ENCODE measurements around the gene TEX19.

Gene TEX19

GRCh38 chr17:82331345-82331939 lies 27.6 kb upstream of the TEX19 start:
- no peak for DNase-seq (ENCODE audit: low read depth)
- H3K4me3 ChIP-seq (ENCODE audit: low read depth, low read length) = no peak overlapping the region
- no peak for TF ChIP-seq CTCF (IDR thresholded peaks at IDR 0.05; ENCODE audit: low read depth, low read length, missing control alignments)
- in situ Hi-C loops (cut with HindIII; ENCODE audit: low sequenced_read_pairs) = no loop called here

GRCh38 chr17:82332669-82333278 lies 26.3 kb upstream of the TEX19 start:
- peak overlapping the region; percentile 44 for H3K4me3 ChIP-seq (ENCODE audit: low read depth, low read length)
- peak; percentile 45 for DNase-seq (ENCODE audit: low read depth)
- in situ Hi-C loops (cut with HindIII; ENCODE audit: low sequenced_read_pairs) = no loop called here
- TF ChIP-seq CTCF (IDR thresholded peaks at IDR 0.05; ENCODE audit: low read depth, low read length, missing control alignments) = no peak

GRCh38 chr17:82333279-82334171 lies 25.5 kb upstream of the TEX19 start, which contains the start of gene SECTM1:
SECTM1 (minus strand) TSS chr17:82333766; CDS start chr17:82327240, 6,526 bp downstream.
- no peak for TF ChIP-seq CTCF (IDR thresholded peaks at IDR 0.05; ENCODE audit: low read depth, low read length, missing control alignments)
- no peak for DNase-seq (ENCODE audit: low read depth)
- in situ Hi-C loops (cut with HindIII; ENCODE audit: low sequenced_read_pairs) = no loop called here

GRCh38 chr17:82334204-82334621 lies 24.8 kb upstream of the TEX19 start:
- in situ Hi-C loops (cut with HindIII; ENCODE audit: low sequenced_read_pairs) = no loop called here
- peak overlapping the region; percentile 44 for H3K4me3 ChIP-seq (ENCODE audit: low read depth, low read length)
- no peak for DNase-seq (ENCODE audit: low read depth)
- TF ChIP-seq CTCF (IDR thresholded peaks at IDR 0.05; ENCODE audit: low read depth, low read length, missing control alignments) = no peak

More at GRCh38 chr17:82333279-82334171, 25.5 kb upstream of the TEX19 start, which contains the start of gene SECTM1:
- H3K4me3 ChIP-seq (ENCODE audit: low read depth, low read length) = peak within 1 kb of the TSS; percentile 44

GRCh38 chr17:82334622-82335394 lies 24.2 kb upstream of the TEX19 start:
- no peak for TF ChIP-seq CTCF (IDR thresholded peaks at IDR 0.05; ENCODE audit: low read depth, low read length, missing control alignments)
- no peak for DNase-seq (ENCODE audit: low read depth)
- in situ Hi-C loops (cut with HindIII; ENCODE audit: low sequenced_read_pairs) = no loop called here
- H3K4me3 ChIP-seq (ENCODE audit: low read depth, low read length) = no peak overlapping the region

Measured in astrocyte of the cerebellum (primary cell).